GM13977 (cell line): ENCODE results near the gene RHEB.

Experiments used
- DNase-seq: peaks from one replicate; pipeline ENCODE4 v3.0.0; 2012; ENCODE audit warnings: low spot score
- CTCF ChIP-seq: IDR thresholded peaks from 2 replicates; pipeline ENCODE4 v1.5.1; 2012; ENCODE audit warnings: mild to moderate bottlenecking, control low read depth; ENCODE audit not compliant: insufficient read depth; ENCODE audit errors: extremely low read depth, missing control alignments
- in situ Hi-C: fragments of 300-500 bp; cut with MboI; formaldehyde crosslinking; loops from one replicate; pipeline ENCODE4 v1.12.0; 2022; ENCODE audit warnings: low sequenced_read_pairs, low pct_unique_long_range_greater_than_20kb, mixed read lengths, inconsistent platforms; ENCODE audit not compliant: unreplicated experiment

Gene RHEB

GRCh38 chr7:151519765-151520418 lies at the start of gene RHEB:
Gene RHEB (minus strand): TSS chr7:151519895. CDS start chr7:151519511, 384 bp downstream.
- peak; percentile 97 for DNase-seq
- in situ Hi-C loops: no loop called here
- TF ChIP-seq CTCF: no peak

GRCh38 chr7:151566897-151567320 lies 47.2 kb upstream of the RHEB start:
- TF ChIP-seq CTCF: no peak
- no peak for DNase-seq
- in situ Hi-C loops: no loop called here

GRCh38 chr7:151565541-151565940 lies 45.8 kb upstream of the RHEB start:
- no peak for TF ChIP-seq CTCF
- DNase-seq: no peak
- in situ Hi-C loops: no loop called here

GRCh38 chr7:151560243-151560642 lies 40.5 kb upstream of the RHEB start:
- no peak for DNase-seq
- no peak for TF ChIP-seq CTCF
- in situ Hi-C loops: no loop called here

GRCh38 chr7:151559557-151560183 lies 40.0 kb upstream of the RHEB start:
- in situ Hi-C loops: no loop called here
- TF ChIP-seq CTCF: no peak
- DNase-seq: no peak

- in situ Hi-C loops: no loop called here
- DNase-seq: no peak
- no peak for TF ChIP-seq CTCF
Measured at GRCh38 chr7:151558575-151558974, 38.9 kb upstream of the RHEB start.
